Loucy (cell line): ENCODE data around the gene PLTP.

Source experiments
- H2AFZ ChIP-seq: fragments of 200-600 bp; sonication (generic); 2 replicates; pipeline ENCODE4 v1.6.0; 2016; ENCODE audit warnings: antibody characterized with exemption, mild to moderate bottlenecking, low read length, moderate library complexity
- H3F3A ChIP-seq: fragments of 200-600 bp; 2 replicates; pipeline ENCODE4 v1.6.0; 2016; ENCODE audit warnings: antibody characterized with exemption, low read depth, mild to moderate bottlenecking
- H3K27me3 ChIP-seq: fragments of 200-600 bp; sonication (generic); 2 replicates; pipeline ENCODE4 v1.6.1; 2014; ENCODE audit warnings: low read length, mild to moderate bottlenecking; ENCODE audit not compliant: insufficient read depth, poor library complexity, severe bottlenecking
- H3K36me3 ChIP-seq: fragments of 200-600 bp; sonication (generic); 2 replicates; pipeline ENCODE4 v1.6.1; 2016; ENCODE audit warnings: low read length; ENCODE audit not compliant: insufficient read depth
- H3K4me1 ChIP-seq: fragments of 200-600 bp; sonication (generic); 2 replicates; pipeline ENCODE4 v1.5.1; 2014; ENCODE audit warnings: low read length, mild to moderate bottlenecking; ENCODE audit not compliant: insufficient read depth, poor library complexity, severe bottlenecking
- H3K4me2 ChIP-seq: fragments of 200-600 bp; sonication (generic); 2 replicates; pipeline ENCODE4 v1.6.0; 2014; ENCODE audit warnings: antibody characterized with exemption, low read length, low read depth, mild to moderate bottlenecking; ENCODE audit not compliant: poor library complexity, severe bottlenecking
- H3K4me3 ChIP-seq: fragments of 200-600 bp; sonication (generic); 2 replicates; pipeline ENCODE4 v1.5.1; 2014; ENCODE audit warnings: low read length, mild to moderate bottlenecking, mixed read lengths; ENCODE audit not compliant: poor library complexity, severe bottlenecking
- H3K79me2 ChIP-seq: fragments of 200-600 bp; sonication (generic); 2 replicates; pipeline ENCODE4 v1.6.1; 2014; ENCODE audit warnings: low read length; ENCODE audit not compliant: insufficient read depth
- H3K9ac ChIP-seq: fragments of 200-600 bp; sonication (generic); 2 replicates; pipeline ENCODE4 v1.6.0; 2014; ENCODE audit warnings: mild to moderate bottlenecking, low read depth, low read length, moderate library complexity; ENCODE audit not compliant: poor library complexity, severe bottlenecking
- H3K9me2 ChIP-seq: fragments of 200-600 bp; sonication (generic); replicated peaks from 2 replicates; pipeline ENCODE4 v1.6.1; 2016; ENCODE audit warnings: low read depth, low read length, mixed read lengths
- H3K9me3 ChIP-seq: fragments of 200-600 bp; sonication (generic); 2 replicates; pipeline ENCODE4 v1.6.1; 2014; ENCODE audit warnings: mild to moderate bottlenecking, antibody characterized with exemption, low read length, low read depth; ENCODE audit not compliant: insufficient read depth
- H4K20me1 ChIP-seq: fragments of 200-600 bp; sonication (generic); 2 replicates; pipeline ENCODE4 v1.6.0; 2014; ENCODE audit warnings: antibody characterized with exemption, low read length, mild to moderate bottlenecking; ENCODE audit not compliant: insufficient read depth, poor library complexity, severe bottlenecking
- EZH2phosphoT487 ChIP-seq: fragments of 200-600 bp; IDR thresholded peaks from 2 replicates; pipeline ENCODE4 v1.6.1; 2018; ENCODE audit warnings: antibody characterized with exemption, mild to moderate bottlenecking, moderate library complexity, borderline replicate concordance
- TF ChIP-seq, protein P1 (sequence below): fragments of 200-600 bp; sonication (generic); conservative IDR thresholded peaks from 2 replicates; pipeline ENCODE4 v1.5.1; 2014; ENCODE audit warnings: mild to moderate bottlenecking, antibody characterized with exemption, low read length

Gene PLTP

DNA sequence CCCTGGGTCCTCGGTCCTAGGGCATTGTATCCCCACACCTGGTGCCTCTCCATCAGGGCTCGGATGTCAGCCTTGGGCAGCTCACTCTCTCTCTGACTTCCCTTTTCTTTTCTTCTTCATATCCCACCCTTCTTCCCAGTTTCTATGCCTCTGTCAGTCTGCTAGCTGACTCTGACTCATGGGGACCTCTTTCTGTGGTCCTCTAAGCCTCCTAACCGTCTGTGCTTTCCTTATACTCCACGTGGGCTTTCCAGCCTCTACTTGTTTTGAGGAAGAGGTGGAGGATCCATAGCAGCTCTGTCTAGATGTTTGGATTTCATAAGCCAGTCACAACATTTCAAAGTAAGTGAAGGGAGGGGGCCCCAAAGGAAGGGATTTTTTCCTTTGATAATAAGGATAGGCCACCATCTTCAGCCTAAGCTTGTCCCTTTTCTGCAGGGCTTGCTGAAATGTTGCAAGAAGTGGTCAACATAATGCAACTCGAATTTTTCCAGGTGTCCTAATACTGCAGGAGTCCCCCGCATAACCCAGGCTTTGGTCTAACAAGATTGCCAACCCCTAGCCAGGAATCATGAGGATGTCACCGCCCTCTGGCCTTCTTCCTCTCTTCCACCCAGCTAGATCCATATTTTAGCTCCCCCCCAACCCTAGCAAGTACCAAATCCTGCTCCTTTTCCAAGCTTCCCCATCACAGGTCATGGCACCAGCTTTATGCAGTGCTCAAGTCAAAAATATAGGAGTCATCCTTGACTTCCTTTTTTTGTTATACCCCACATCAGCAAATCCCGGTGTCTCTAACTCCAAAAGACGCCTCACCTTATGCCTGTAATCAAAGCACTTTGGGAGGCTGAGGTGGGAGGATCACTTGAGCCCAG is 8.7 kb upstream of the PLTP start:
- Histone ChIP-seq H3K4me1 (no peaks in the 10 kb centered on the region), H3K9me2 (no peaks in the 10 kb centered on the region), H3F3A (no peaks in the 10 kb centered on the region), H3K36me3 (no peaks in the 10 kb centered on the region), H4K20me1 (no peaks in the 10 kb centered on the region), H3K9me3 (no peaks in the 10 kb centered on the region), H3K27me3 (no peaks in the 10 kb centered on the region), H3K9ac (no peak overlapping the region), H2AFZ (no peak overlapping the region), H3K79me2 (no peaks in the 10 kb centered on the region), H3K4me2 (no peak overlapping the region), H3K4me3 (no peak overlapping the region)
- TF ChIP-seq, protein P1, sequence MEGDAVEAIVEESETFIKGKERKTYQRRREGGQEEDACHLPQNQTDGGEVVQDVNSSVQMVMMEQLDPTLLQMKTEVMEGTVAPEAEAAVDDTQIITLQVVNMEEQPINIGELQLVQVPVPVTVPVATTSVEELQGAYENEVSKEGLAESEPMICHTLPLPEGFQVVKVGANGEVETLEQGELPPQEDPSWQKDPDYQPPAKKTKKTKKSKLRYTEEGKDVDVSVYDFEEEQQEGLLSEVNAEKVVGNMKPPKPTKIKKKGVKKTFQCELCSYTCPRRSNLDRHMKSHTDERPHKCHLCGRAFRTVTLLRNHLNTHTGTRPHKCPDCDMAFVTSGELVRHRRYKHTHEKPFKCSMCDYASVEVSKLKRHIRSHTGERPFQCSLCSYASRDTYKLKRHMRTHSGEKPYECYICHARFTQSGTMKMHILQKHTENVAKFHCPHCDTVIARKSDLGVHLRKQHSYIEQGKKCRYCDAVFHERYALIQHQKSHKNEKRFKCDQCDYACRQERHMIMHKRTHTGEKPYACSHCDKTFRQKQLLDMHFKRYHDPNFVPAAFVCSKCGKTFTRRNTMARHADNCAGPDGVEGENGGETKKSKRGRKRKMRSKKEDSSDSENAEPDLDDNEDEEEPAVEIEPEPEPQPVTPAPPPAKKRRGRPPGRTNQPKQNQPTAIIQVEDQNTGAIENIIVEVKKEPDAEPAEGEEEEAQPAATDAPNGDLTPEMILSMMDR = no peak
- no peak for TF ChIP-seq EZH2phosphoT487

DNA sequence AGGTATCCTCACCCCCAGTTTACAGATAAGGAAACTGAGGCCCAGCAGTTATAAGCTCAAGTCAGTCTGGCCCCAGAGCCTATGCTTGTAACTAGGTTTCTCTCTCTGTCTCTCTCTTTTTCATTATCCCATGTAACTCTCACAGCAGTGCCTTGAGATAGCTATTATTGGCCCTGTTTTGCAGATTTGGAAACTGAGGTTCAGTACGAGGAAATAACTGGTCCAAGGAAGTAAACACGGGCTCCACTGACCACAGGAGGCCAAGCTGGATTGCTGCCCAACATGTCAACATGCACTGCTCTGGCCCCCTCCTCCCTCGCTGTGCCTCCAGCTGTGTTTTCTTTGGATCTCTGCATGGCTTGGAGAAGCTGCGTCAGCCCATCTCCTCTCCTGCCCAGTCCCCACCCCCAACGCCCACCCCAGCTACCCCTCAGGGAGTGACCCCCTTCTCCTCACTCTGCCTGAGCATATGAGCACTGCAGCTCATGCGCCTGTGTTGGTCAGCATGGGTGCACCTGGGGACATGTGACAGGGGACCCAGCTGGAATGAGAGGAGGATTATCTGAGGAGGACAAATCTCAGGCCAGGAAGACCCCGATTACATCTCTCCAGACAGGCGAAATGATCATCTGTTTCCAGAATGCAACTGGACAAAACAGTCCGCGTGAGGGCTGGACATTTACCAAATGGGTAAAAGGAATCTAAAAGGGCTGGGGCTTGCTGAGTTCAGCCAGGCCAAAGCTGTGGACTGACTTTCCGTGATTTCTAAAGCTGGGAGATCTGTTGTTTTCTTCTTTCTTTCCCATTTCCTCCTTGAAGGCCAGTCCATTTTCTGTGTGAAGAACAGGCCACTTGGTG is 7.8 kb upstream of the PLTP start:
- no peaks in the 10 kb centered on the region for H3K27me3 ChIP-seq
- H3F3A ChIP-seq = no peaks in the 10 kb centered on the region
- no peak overlapping the region for H3K4me2 ChIP-seq
- H3K4me3 ChIP-seq = no peak overlapping the region
- no peak overlapping the region for H3K9ac ChIP-seq
- H3K9me3 ChIP-seq = no peaks in the 10 kb centered on the region
- no peak overlapping the region for H2AFZ ChIP-seq
- H3K4me1 ChIP-seq = no peaks in the 10 kb centered on the region
- H3K79me2 ChIP-seq = no peaks in the 10 kb centered on the region
- no peaks in the 10 kb centered on the region for H3K9me2 ChIP-seq
- no peak for TF ChIP-seq EZH2phosphoT487
- TF ChIP-seq, protein P1 = no peak
- H3K36me3 ChIP-seq = no peaks in the 10 kb centered on the region
- H4K20me1 ChIP-seq = no peaks in the 10 kb centered on the region

DNA sequence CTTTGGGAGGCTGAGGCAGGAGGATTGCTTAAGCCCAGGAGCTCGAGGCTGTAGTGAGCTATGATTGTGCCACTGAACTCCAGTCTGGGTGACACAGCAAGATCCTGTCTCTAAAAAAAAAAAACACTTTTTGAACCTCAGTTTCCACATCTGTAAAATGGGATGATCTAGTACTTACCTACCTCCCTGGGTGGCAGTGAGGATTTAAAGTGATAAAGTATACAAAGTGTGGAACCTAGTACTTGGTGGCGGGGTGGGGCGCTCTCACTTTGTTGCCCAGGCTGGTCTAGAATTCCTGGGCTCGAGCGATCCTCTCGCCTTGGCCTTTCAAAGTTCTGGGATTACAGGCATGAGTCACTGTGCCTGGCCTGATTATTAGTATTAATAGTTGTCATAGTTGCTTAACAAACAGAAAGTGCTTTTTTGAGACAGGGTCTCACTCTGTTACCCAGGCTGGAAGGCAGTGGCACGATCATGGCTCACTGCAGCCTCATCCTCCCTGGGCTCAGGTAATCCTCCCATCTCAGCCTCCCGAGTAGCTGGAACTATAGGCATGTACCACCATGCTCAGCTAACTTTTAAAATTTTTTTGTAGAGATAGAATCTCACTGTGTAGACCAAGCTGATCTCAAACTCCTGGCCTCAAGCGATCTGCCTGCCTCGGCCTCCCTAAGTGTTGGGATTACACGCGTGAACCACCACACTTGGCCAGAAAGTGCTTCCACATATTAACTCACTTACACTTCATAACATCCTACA is 7.0 kb upstream of the PLTP start:
- H2AFZ ChIP-seq = no peak overlapping the region
- no peaks in the 10 kb centered on the region for H4K20me1 ChIP-seq
- no peaks in the 10 kb centered on the region for H3K79me2 ChIP-seq
- H3K9me2 ChIP-seq = no peaks in the 10 kb centered on the region
- no peaks in the 10 kb centered on the region for H3K27me3 ChIP-seq
- no peaks in the 10 kb centered on the region for H3K4me1 ChIP-seq
- TF ChIP-seq EZH2phosphoT487 = no peak
- TF ChIP-seq, protein P1 = no peak
- no peak overlapping the region for H3K4me2 ChIP-seq
- H3K4me3 ChIP-seq = no peak overlapping the region
- H3K9ac ChIP-seq = no peak overlapping the region
- H3K36me3 ChIP-seq = no peaks in the 10 kb centered on the region
- H3K9me3 ChIP-seq = no peaks in the 10 kb centered on the region
- H3F3A ChIP-seq = no peaks in the 10 kb centered on the region
